Smooth muscle cell (in vitro differentiated cells): ENCODE measurements around the gene SH3GL3. TPM values are rescaled to one million over a fixed set of nuclear protein-coding genes. Genes with fewer than 3 reads are reported as not detected.

ENCODE experiments used
- DNase-seq: peaks from one replicate; lab custom pipeline; 2025; ENCODE audit not compliant: unreplicated experiment; lab: John Stamatoyannopoulos, UW
- H2AFZ ChIP-seq: fragments of 200-600 bp; sonication (generic); 2 replicates; pipeline ENCODE4 v1.6.0; 2016; ENCODE audit warnings: antibody characterized with exemption, low read depth, mild to moderate bottlenecking
- H3F3A ChIP-seq: fragments of 200-600 bp; sonication (generic); 2 replicates; pipeline ENCODE4 v1.6.0; 2017; ENCODE audit warnings: antibody characterized with exemption, low read depth
- H3K27ac ChIP-seq: fragments of 200-600 bp; sonication (generic); 2 replicates; pipeline ENCODE4 v1.5.1; 2016; ENCODE audit warnings: low read depth, mild to moderate bottlenecking
- H3K27me3 ChIP-seq: fragments of 200-600 bp; sonication (generic); 2 replicates; pipeline ENCODE4 v1.6.1; 2016; ENCODE audit warnings: low read depth, mild to moderate bottlenecking
- H3K36me3 ChIP-seq: fragments of 200-600 bp; sonication (generic); 2 replicates; pipeline ENCODE4 v1.5.1; 2016; ENCODE audit warnings: low read depth
- H3K4me1 ChIP-seq: fragments of 200-600 bp; sonication (generic); 2 replicates; pipeline ENCODE4 v1.5.1; 2016; ENCODE audit warnings: low read depth
- H3K4me2 ChIP-seq: fragments of 200-600 bp; sonication (generic); 2 replicates; pipeline ENCODE4 v1.6.0; 2016; ENCODE audit warnings: mild to moderate bottlenecking
- H3K4me3 ChIP-seq: fragments of 200-600 bp; sonication (generic); 2 replicates; pipeline ENCODE4 v1.5.1; 2016; ENCODE audit warnings: mild to moderate bottlenecking
- H3K79me2 ChIP-seq: fragments of 200-600 bp; sonication (generic); 2 replicates; pipeline ENCODE4 v1.6.0; 2016; ENCODE audit warnings: low read depth, mild to moderate bottlenecking
- H3K9ac ChIP-seq: fragments of 200-600 bp; sonication (generic); 2 replicates; pipeline ENCODE4 v1.6.0; 2016; ENCODE audit warnings: low read depth
- H3K9me3 ChIP-seq: fragments of 200-600 bp; sonication (generic); replicated peaks from 2 replicates; pipeline ENCODE4 v1.5.1; 2016; ENCODE audit warnings: low read depth
- H4K20me1 ChIP-seq: fragments of 200-600 bp; sonication (generic); 2 replicates; pipeline ENCODE4 v1.6.0; 2016; ENCODE audit warnings: low read depth
- CTCF ChIP-seq: fragments of 200-600 bp; sonication (generic); IDR thresholded peaks from 2 replicates; pipeline ENCODE4 v1.5.1; 2017; ENCODE audit warnings: borderline replicate concordance, mild to moderate bottlenecking, antibody characterized with exemption; ENCODE audit not compliant: insufficient read depth, poor library complexity, severe bottlenecking
- WGBS: methylation state at CpG from one replicate; pipeline ENCODE4 v1.1.7; 2016; ENCODE audit warnings: low lambda C conversion rate; 5-methylcytosine and 5-hydroxymethylcytosine counted together
- polyA plus RNA-seq: library from polyadenylated mRNA; unstranded; fragments of >200 nt; fragmentation: Nextera tagmentation; extraction: Ambion mirVana; gene quantifications from 2 replicates; pipeline ENCODE4 v1.2.1, GENCODE V29; 2016
- total RNA-seq: library from RNA; depleted of rRNA; stranded (reverse); fragments of >200 nt; gene quantifications from 2 replicates; pipeline ENCODE4 v1.2.3, GENCODE V29; 2014

SH3GL3 gene
- total and polyA plus RNA-seq, 2 experiments from 2014 or later, result 0.50 to 2.2 TPM

- TF ChIP-seq CTCF, result no peak
- no peaks in the 10 kb centered on the region for H3K27me3 ChIP-seq
- no peak overlapping the region for H2AFZ ChIP-seq
- no peaks in the 10 kb centered on the region for H4K20me1 ChIP-seq
- no peak overlapping the region for H3K4me2 ChIP-seq
- H3F3A ChIP-seq, result no peaks in the 10 kb centered on the region
- no peaks in the 10 kb centered on the region for H3K79me2 ChIP-seq
- no peaks in the 10 kb centered on the region for H3K36me3 ChIP-seq
- H3K4me1 ChIP-seq, result no peaks in the 10 kb centered on the region
- H3K4me3 ChIP-seq, result no peak overlapping the region
- no peak overlapping the region for H3K9ac ChIP-seq
- no peaks in the 10 kb centered on the region for H3K9me3 ChIP-seq
- DNase-seq, result no peak
- H3K27ac ChIP-seq, result no peak overlapping the region
- WGBS, result 25% methylated on average over 3 of the region's 3 CpGs
Measured at GRCh38 chr15:83449937-83450506, 2.9 kb downstream of the SH3GL3 start.

- Histone ChIP-seq H2AFZ (no peak overlapping the region), H3K4me2 (no peak overlapping the region), H3F3A (no peaks in the 10 kb centered on the region), H3K79me2 (no peaks in the 10 kb centered on the region), H3K4me1 (no peaks in the 10 kb centered on the region), H3K9ac (no peak overlapping the region), H3K36me3 (no peaks in the 10 kb centered on the region), H3K4me3 (no peak overlapping the region), H4K20me1 (no peaks in the 10 kb centered on the region), H3K9me3 (no peaks in the 10 kb centered on the region), H3K27me3 (no peaks in the 10 kb centered on the region), H3K27ac (no peak overlapping the region)
- WGBS, result 93% methylated on average over 1 of the region's 1 CpG
- no peak for TF ChIP-seq CTCF
- no peak for DNase-seq
Measured at GRCh38 chr15:83457149-83457548, 10.0 kb downstream of the SH3GL3 start.

DNA sequence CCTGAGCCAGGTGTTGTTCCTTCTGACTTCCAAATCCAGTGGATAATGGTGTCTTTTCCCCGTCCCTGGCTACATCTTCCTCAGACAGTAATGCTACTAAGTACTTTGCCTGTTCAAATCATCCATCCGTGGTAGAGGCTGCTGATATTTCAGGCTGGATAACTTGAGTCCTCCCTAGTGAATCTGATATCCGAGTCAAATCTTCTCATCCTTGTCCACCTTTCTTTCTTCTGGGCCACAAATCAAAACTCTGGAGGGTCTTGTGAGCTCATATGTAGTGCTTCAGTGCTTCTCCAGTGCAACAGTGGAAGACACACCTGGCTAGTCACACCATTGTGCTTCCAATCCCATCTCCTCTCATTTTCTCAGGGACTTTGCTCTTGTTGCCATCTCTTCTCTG lies 11.2 kb downstream of the SH3GL3 start:
- Histone ChIP-seq H3K36me3 (no peaks in the 10 kb centered on the region), H3F3A (no peaks in the 10 kb centered on the region), H3K79me2 (no peaks in the 10 kb centered on the region), H3K9ac (no peak overlapping the region), H2AFZ (no peak overlapping the region), H3K27ac (no peak overlapping the region), H3K27me3 (no peaks in the 10 kb centered on the region), H3K4me2 (no peak overlapping the region), H3K4me3 (no peak overlapping the region), H3K4me1 (no peaks in the 10 kb centered on the region), H4K20me1 (no peaks in the 10 kb centered on the region), H3K9me3 (no peaks in the 10 kb centered on the region)
- 92% methylated on average over 3 of the region's 3 CpGs for WGBS
- no peak for DNase-seq
- TF ChIP-seq CTCF, result no peak

GRCh38 chr15:83462026-83462425 lies 14.9 kb downstream of the SH3GL3 start:
- H3K79me2 ChIP-seq, result no peaks in the 10 kb centered on the region
- no peak overlapping the region for H3K4me2 ChIP-seq
- H4K20me1 ChIP-seq, result no peaks in the 10 kb centered on the region
- no peaks in the 10 kb centered on the region for H3K9me3 ChIP-seq
- H3K27ac ChIP-seq, result no peak overlapping the region
- no peaks in the 10 kb centered on the region for H3K27me3 ChIP-seq
- 87% methylated on average over 3 of the region's 3 CpGs for WGBS
- no peak for DNase-seq
- H2AFZ ChIP-seq, result no peak overlapping the region
- no peaks in the 10 kb centered on the region for H3K36me3 ChIP-seq
- no peaks in the 10 kb centered on the region for H3F3A ChIP-seq
- no peak for TF ChIP-seq CTCF
- H3K4me3 ChIP-seq, result no peak overlapping the region
- no peak overlapping the region for H3K9ac ChIP-seq
- H3K4me1 ChIP-seq, result no peaks in the 10 kb centered on the region
